PC-9 (cell line): ENCODE data around the gene TNRC6C. TPM values are rescaled to one million over a fixed set of nuclear protein-coding genes. Genes with fewer than 3 reads are reported as not detected.

Source experiments
- BruUV-seq: library from RNA; stranded (reverse); fragments of 400-500 nt; replicated peaks from 2 replicates; lab custom pipeline; 2021; lab: Mats Ljungman, UMichigan
- CTCF ChIA-PET: fragments of 300-600 bp; sonication (Branson Sonifier 250); formaldehyde crosslinking; loops from one replicate; lab custom pipeline; 2022; ENCODE audit warnings: antibody characterized with exemption; lab: Charles Lee
- POLR2A ChIA-PET: fragments of 300-600 bp; sonication (Branson Sonifier 250); formaldehyde crosslinking; loops from one replicate; lab custom pipeline; 2022; ENCODE audit warnings: antibody characterized with exemption; ENCODE audit not compliant: unreplicated experiment; lab: Charles Lee
- DNase-seq, 2 experiments: peaks; one replicate each; pipeline versions ENCODE4 v3.0.0 to v3.0.0-alpha.2; 2015 to 2022; ENCODE audit warnings: mixed read lengths in 1 of 2
- H2AFZ ChIP-seq: fragments of 200-600 bp; sonication (generic); 2 replicates; pipeline ENCODE4 v1.8.1; 2017; ENCODE audit warnings: antibody characterized with exemption
- H3F3A ChIP-seq: fragments of 200-600 bp; sonication (generic); 2 replicates; pipeline ENCODE4 v1.8.1; 2017; ENCODE audit warnings: antibody characterized with exemption, mild to moderate bottlenecking, low read depth; ENCODE audit not compliant: insufficient read depth
- H3K27ac ChIP-seq: fragments of 200-600 bp; sonication (generic); 2 replicates; pipeline ENCODE4 v1.6.1; 2016; ENCODE audit warnings: mixed run types
- H3K27me3 ChIP-seq: fragments of 200-600 bp; sonication (generic); 2 replicates; pipeline ENCODE4 v1.6.1; 2016; ENCODE audit warnings: low read depth, mixed run types; ENCODE audit not compliant: insufficient read depth
- H3K36me3 ChIP-seq: fragments of 200-600 bp; sonication (generic); 2 replicates; pipeline ENCODE4 v1.6.1; 2016; ENCODE audit warnings: low read depth, mixed run types
- H3K4me1 ChIP-seq: fragments of 200-600 bp; sonication (generic); replicated peaks from 2 replicates; pipeline ENCODE4 v1.6.1; 2016; ENCODE audit warnings: mixed run types; ENCODE audit not compliant: insufficient read depth
- H3K4me2 ChIP-seq: fragments of 200-600 bp; sonication (generic); 2 replicates; pipeline ENCODE4 v1.6.1; 2017; ENCODE audit warnings: mixed run types
- H3K4me3 ChIP-seq: fragments of 200-600 bp; sonication (generic); 2 replicates; pipeline ENCODE4 v1.6.1; 2016; ENCODE audit warnings: mixed run types
- H3K79me2 ChIP-seq: fragments of 200-600 bp; sonication (generic); 2 replicates; pipeline ENCODE4 v1.6.1; 2017; ENCODE audit warnings: low read depth, mixed run types
- H3K9me2 ChIP-seq: fragments of 200-600 bp; sonication (generic); 2 replicates; pipeline ENCODE4 v1.8.1; 2017; ENCODE audit warnings: mild to moderate bottlenecking; ENCODE audit not compliant: insufficient read depth
- H3K9me3 ChIP-seq: fragments of 200-600 bp; sonication (generic); 2 replicates; pipeline ENCODE4 v1.8.1; 2016; ENCODE audit warnings: low read depth; ENCODE audit not compliant: insufficient read depth
- H4K20me1 ChIP-seq: fragments of 200-600 bp; sonication (generic); 2 replicates; pipeline ENCODE4 v1.8.1; 2017; ENCODE audit not compliant: insufficient read depth
- CTCF ChIP-seq: fragments of 200-600 bp; sonication (generic); conservative IDR thresholded peaks from 2 replicates; pipeline ENCODE4 v1.6.1; 2017; ENCODE audit warnings: mixed run types, antibody characterized with exemption, mild to moderate bottlenecking, moderate library complexity
- EZH2 ChIP-seq: fragments of 200-600 bp; sonication (generic); IDR thresholded peaks from 2 replicates; pipeline ENCODE4 v1.8.0; 2017; ENCODE audit warnings: antibody characterized with exemption, low read depth
- intact Hi-C: fragments of 100-400 bp; cut with micrococcal nuclease; formaldehyde crosslinking; loops from one replicate; pipeline ENCODE4 v1.10.0; 2022; ENCODE audit not compliant: unreplicated experiment
- total RNA-seq: library from RNA; stranded (reverse); gene quantifications from 2 replicates; pipeline ENCODE4 v1.2.3, GENCODE V29; 2021

The TNRC6C gene
- total RNA-seq, 1 experiment from 2014 or later = 0.37 TPM

- H3K4me1 ChIP-seq = no peaks in the 10 kb centered on the region
- no peak overlapping the region for H3K27ac ChIP-seq
- no peaks in the 10 kb centered on the region for H3K79me2 ChIP-seq
- H3F3A ChIP-seq = no peaks in the 10 kb centered on the region
- no peak for TF ChIP-seq CTCF
- TF ChIP-seq EZH2 = no peak
- CTCF ChIA-PET = interaction anchor here (0.6 kb wide), 1 partner anchor 10 kb away, joined by 8 read pairs; no protein-coding TSS in a partner anchor
- POLR2A ChIA-PET = no interaction called here
- H3K9me3 ChIP-seq = no peaks in the 10 kb centered on the region
- intact Hi-C loops = no loop called here
- no peak for DNase-seq
- H3K27me3 ChIP-seq = peaks cover 20% of the 10 kb centered on the region; the same call in 1 of the 2 replicates
- no TSS peak for BruUV-seq
- no peak overlapping the region for H2AFZ ChIP-seq
- no peaks in the 10 kb centered on the region for H4K20me1 ChIP-seq
- H3K4me2 ChIP-seq = no peak overlapping the region
- H3K36me3 ChIP-seq = no peaks in the 10 kb centered on the region
- H3K4me3 ChIP-seq = no peak overlapping the region
- H3K9me2 ChIP-seq = no peaks in the 10 kb centered on the region
Observed at GRCh38 chr17:78040440-78041385, 82.2 kb downstream of the TNRC6C start.

GRCh38 chr17:78041386-78042179 lies 83.1 kb downstream of the TNRC6C start:
- Histone ChIP-seq H3K4me2 (no peak overlapping the region), H3K4me1 (no peaks in the 10 kb centered on the region), H4K20me1 (no peaks in the 10 kb centered on the region), H3K27ac (no peak overlapping the region), H3K27me3 (peaks cover 22% of the 10 kb centered on the region; the same call in 1 of the 2 replicates), H3K36me3 (no peaks in the 10 kb centered on the region), H3F3A (no peaks in the 10 kb centered on the region), H3K4me3 (no peak overlapping the region), H2AFZ (no peak overlapping the region), H3K9me2 (no peaks in the 10 kb centered on the region), H3K9me3 (no peaks in the 10 kb centered on the region), H3K79me2 (no peaks in the 10 kb centered on the region)
- POLR2A ChIA-PET = no interaction called here
- DNase-seq = no peak
- no TSS peak for BruUV-seq
- intact Hi-C loops = no loop called here
- no peak for TF ChIP-seq EZH2
- TF ChIP-seq CTCF = no peak
- CTCF ChIA-PET = no interaction called here

GRCh38 chr17:78042542-78042941 lies 84.0 kb downstream of the TNRC6C start:
- H3K9me2 ChIP-seq = no peaks in the 10 kb centered on the region
- H3K27me3 ChIP-seq = peaks cover 31% of the 10 kb centered on the region; the same call in 1 of the 2 replicates
- no peaks in the 10 kb centered on the region for H4K20me1 ChIP-seq
- H2AFZ ChIP-seq = no peak overlapping the region
- no peaks in the 10 kb centered on the region for H3K9me3 ChIP-seq
- no peaks in the 10 kb centered on the region for H3K36me3 ChIP-seq
- intact Hi-C loops = no loop called here
- H3K4me1 ChIP-seq = no peaks in the 10 kb centered on the region
- CTCF ChIA-PET = no interaction called here
- no peak for DNase-seq
- no peaks in the 10 kb centered on the region for H3F3A ChIP-seq
- H3K79me2 ChIP-seq = no peaks in the 10 kb centered on the region
- no TSS peak for BruUV-seq
- TF ChIP-seq CTCF = no peak
- TF ChIP-seq EZH2 = no peak
- H3K4me3 ChIP-seq = no peak overlapping the region
- no peak overlapping the region for H3K27ac ChIP-seq
- POLR2A ChIA-PET = no interaction called here
- no peak overlapping the region for H3K4me2 ChIP-seq
